Measurements from ENCODE around the gene PDIK1L. TPM values are rescaled to one million over a fixed set of nuclear protein-coding genes. Genes with fewer than 3 reads are reported as not detected.

Gene PDIK1L
- total RNA-seq, 2 experiments from 2014 or later = 12.9 to 17.2 TPM

GRCh38 chr1:26079960-26080814 is 31.4 kb upstream of the PDIK1L start:
- ChIA-PET CTCF (ENCODE audit: unreplicated experiment) (no interaction called here), POLR2A (interaction anchor here (0.6 kb wide), 2 partner anchors 188 to 409 kb away, joined by 3 to 4 read pairs; no protein-coding TSS in a partner anchor)
- Histone ChIP-seq H3K4me2 (ENCODE audit: low read length) (no peak overlapping the region), H3K27ac (ENCODE audit: low read depth, low read length, poor library complexity, severe bottlenecking) (no peak overlapping the region), H3K79me2 (ENCODE audit: insufficient read depth, low read depth, low read length) (no peaks in the 10 kb centered on the region), H3K4me3 (ENCODE audit: low read depth, low read length, poor library complexity, severe bottlenecking) (no peak overlapping the region), H3K9me3 (ENCODE audit: low read length) (no peaks in the 10 kb centered on the region), H4K20me1 (ENCODE audit: insufficient read depth, low read length) (no peaks in the 10 kb centered on the region), H2AFZ (ENCODE audit: low read length) (no peak overlapping the region), H3K9me2 (ENCODE audit: insufficient read depth, low read length) (no peaks in the 10 kb centered on the region), H3K4me1 (ENCODE audit: insufficient read depth, low read length, poor library complexity, severe bottlenecking) (no peaks in the 10 kb centered on the region), H3K36me3 (ENCODE audit: insufficient read depth, low read length) (no peaks in the 10 kb centered on the region)
- TF ChIP-seq CTCF (conservative IDR thresholded peaks at IDR 0.05; ENCODE audit: low read length) (no peak), EZH2phosphoT487 (IDR thresholded peaks at IDR 0.05; ENCODE audit: borderline replicate concordance, low read depth, low read length) (no peak)
- intact Hi-C loops (cut with micrococcal nuclease; ENCODE audit: unreplicated experiment) = no loop called here
- BruUV-seq (replicated peaks) = no TSS peak
- DNase-seq (ENCODE audit: low spot score) = no peak

GRCh38 chr1:26081267-26082019 is 30.2 kb upstream of the PDIK1L start:
- no peak overlapping the region for H3K4me2 ChIP-seq (ENCODE audit: low read length)
- POLR2A ChIA-PET = no interaction called here
- BruUV-seq (replicated peaks) = no TSS peak
- intact Hi-C loops (cut with micrococcal nuclease; ENCODE audit: unreplicated experiment) = no loop called here
- H3K4me3 ChIP-seq (ENCODE audit: low read depth, low read length, poor library complexity, severe bottlenecking) = no peak overlapping the region
- DNase-seq (ENCODE audit: low spot score) = no peak
- no peaks in the 10 kb centered on the region for H3K9me3 ChIP-seq (ENCODE audit: low read length)
- CTCF ChIA-PET (ENCODE audit: unreplicated experiment) = no interaction called here
- no peaks in the 10 kb centered on the region for H3K36me3 ChIP-seq (ENCODE audit: insufficient read depth, low read length)
- no peak overlapping the region for H3K27ac ChIP-seq (ENCODE audit: low read depth, low read length, poor library complexity, severe bottlenecking)
- no peak for TF ChIP-seq EZH2phosphoT487 (IDR thresholded peaks at IDR 0.05; ENCODE audit: borderline replicate concordance, low read depth, low read length)
- no peak for TF ChIP-seq CTCF (conservative IDR thresholded peaks at IDR 0.05; ENCODE audit: low read length)
- no peak overlapping the region for H2AFZ ChIP-seq (ENCODE audit: low read length)
- no peaks in the 10 kb centered on the region for H3K4me1 ChIP-seq (ENCODE audit: insufficient read depth, low read length, poor library complexity, severe bottlenecking)
- H3K79me2 ChIP-seq (ENCODE audit: insufficient read depth, low read depth, low read length) = no peaks in the 10 kb centered on the region
- no peaks in the 10 kb centered on the region for H3K9me2 ChIP-seq (ENCODE audit: insufficient read depth, low read length)
- H4K20me1 ChIP-seq (ENCODE audit: insufficient read depth, low read length) = no peaks in the 10 kb centered on the region

- no peak overlapping the region for H3K27ac ChIP-seq (ENCODE audit: low read depth, low read length, poor library complexity, severe bottlenecking)
Measured at GRCh38 chr1:26082020-26082350, 29.6 kb upstream of the PDIK1L start.

More at GRCh38 chr1:26082020-26082350, 29.6 kb upstream of the PDIK1L start:
- TF ChIP-seq EZH2phosphoT487 (IDR thresholded peaks at IDR 0.05; ENCODE audit: borderline replicate concordance, low read depth, low read length) (no peak), CTCF (conservative IDR thresholded peaks at IDR 0.05; ENCODE audit: low read length) (no peak)
- intact Hi-C loops (cut with micrococcal nuclease; ENCODE audit: unreplicated experiment) = no loop called here
- H3K9me3 ChIP-seq (ENCODE audit: low read length) = no peaks in the 10 kb centered on the region
- DNase-seq (ENCODE audit: low spot score) = no peak
- H2AFZ ChIP-seq (ENCODE audit: low read length) = no peak overlapping the region
- no TSS peak for BruUV-seq (replicated peaks)
- H3K79me2 ChIP-seq (ENCODE audit: insufficient read depth, low read depth, low read length) = no peaks in the 10 kb centered on the region
- no peaks in the 10 kb centered on the region for H4K20me1 ChIP-seq (ENCODE audit: insufficient read depth, low read length)
- no peaks in the 10 kb centered on the region for H3K9me2 ChIP-seq (ENCODE audit: insufficient read depth, low read length)
- ChIA-PET POLR2A (no interaction called here), CTCF (ENCODE audit: unreplicated experiment) (no interaction called here)
- H3K4me2 ChIP-seq (ENCODE audit: low read length) = no peak overlapping the region
- no peaks in the 10 kb centered on the region for H3K36me3 ChIP-seq (ENCODE audit: insufficient read depth, low read length)
- H3K4me1 ChIP-seq (ENCODE audit: insufficient read depth, low read length, poor library complexity, severe bottlenecking) = no peaks in the 10 kb centered on the region
- H3K4me3 ChIP-seq (ENCODE audit: low read depth, low read length, poor library complexity, severe bottlenecking) = no peak overlapping the region

All from OCI-LY7 (cell line).